ENCODE data around the gene ADGRA1.
"Not testable (repeated sequence)": the region's sequence is repeated elsewhere in the genome, so short reads cannot be mapped to it uniquely, and the experiment has no call there.

- TF ChIP-seq CTCF (IDR thresholded peaks at IDR 0.05; ENCODE audit: extremely low read depth in 1 of 2, insufficient read depth in 1 of 2, low read depth in 1 of 2, low read length in 2 of 2); POLR2A (IDR thresholded peaks at IDR 0.05; ENCODE audit: low read depth, low read length); JUN (IDR thresholded peaks at IDR 0.05; ENCODE audit: borderline replicate concordance, insufficient read depth, insufficient read length, low read depth); POLR2AphosphoS5 (IDR thresholded peaks at IDR 0.05; ENCODE audit: insufficient read depth, low read depth, low read length); EZH2 (IDR thresholded peaks at IDR 0.05; ENCODE audit: borderline replicate concordance, low read depth, low read length, severe bottlenecking); MYC (IDR thresholded peaks at IDR 0.05; ENCODE audit: low read depth, low read length); MAX (IDR thresholded peaks at IDR 0.05; ENCODE audit: insufficient read depth, insufficient read length): not testable (repeated sequence)
Measured at GRCh38 chr10:133175624-133176023, 87.9 kb downstream of the ADGRA1 start.
